CD4-positive, alpha-beta T cell treated with Interleukin-6 at 100 ng/mL for 8 hours (primary cell): Measurements from ENCODE around the gene GMDS.

ENCODE experiments used
- DNase-seq: peaks from one replicate; pipeline ENCODE4 v3.0.0-alpha.2; 2020; ENCODE audit warnings: mixed read lengths, low spot score

Gene GMDS

GRCh38 chr6:2035826-2036709, 209.3 kb downstream of the GMDS start:
- DNase-seq: no peak

- DNase-seq: no peak
Observed at GRCh38 chr6:2035046-2035445, 210.4 kb downstream of the GMDS start.

GRCh38 chr6:2034256-2034655, 211.1 kb downstream of the GMDS start:
- DNase-seq: no peak

GRCh38 chr6:2033544-2033943, 211.9 kb downstream of the GMDS start:
- no peak for DNase-seq

- no peak for DNase-seq
Observed at GRCh38 chr6:2030682-2031244, 214.6 kb downstream of the GMDS start.

GRCh38 chr6:2029952-2030351, 215.5 kb downstream of the GMDS start:
- no peak for DNase-seq

GRCh38 chr6:2029130-2029794, 216.1 kb downstream of the GMDS start:
- no peak for DNase-seq

- no peak for DNase-seq
Observed at GRCh38 chr6:2028457-2029038, 216.9 kb downstream of the GMDS start.

GRCh38 chr6:2026133-2026532, 219.3 kb downstream of the GMDS start:
- DNase-seq: no peak

GRCh38 chr6:2021713-2022125, 223.7 kb downstream of the GMDS start:
- no peak for DNase-seq

GRCh38 chr6:2020909-2021308, 224.5 kb downstream of the GMDS start:
- DNase-seq: no peak

- DNase-seq: no peak
Observed at GRCh38 chr6:2019051-2019450, 226.4 kb downstream of the GMDS start.

GRCh38 chr6:2016040-2016439, 229.4 kb downstream of the GMDS start:
- DNase-seq: no peak

GRCh38 chr6:2008383-2008976, 236.9 kb downstream of the GMDS start:
- no peak for DNase-seq

- DNase-seq: no peak
Observed at GRCh38 chr6:2007165-2007564, 238.2 kb downstream of the GMDS start.

- no peak for DNase-seq
Observed at GRCh38 chr6:2004888-2005287, 240.5 kb downstream of the GMDS start.

GRCh38 chr6:2000962-2001361, 244.4 kb downstream of the GMDS start:
- DNase-seq: no peak

GRCh38 chr6:1997702-1998101, 247.7 kb downstream of the GMDS start:
- no peak for DNase-seq

GRCh38 chr6:1995636-1996035, 249.8 kb downstream of the GMDS start:
- DNase-seq: no peak

GRCh38 chr6:1993042-1993441, 252.4 kb downstream of the GMDS start:
- no peak for DNase-seq

GRCh38 chr6:1991332-1991878, 254.0 kb downstream of the GMDS start:
- DNase-seq: no peak

- DNase-seq: no peak
Observed at GRCh38 chr6:1988843-1989242, 256.6 kb downstream of the GMDS start.
